Neural crest cell (in vitro differentiated cells): ENCODE measurements around the gene PARD6B. TPM values are rescaled to one million over a fixed set of nuclear protein-coding genes. Genes with fewer than 3 reads are reported as not detected.
A peak's percentile ranks its signal among the peaks of the same experiment; 100 is the strongest.

Experiments
- DNase-seq: peaks from one replicate; pipeline ENCODE4 v3.0.0; 2021; ENCODE audit warnings: low read depth, mixed read lengths, low spot score
- H3K27ac Mint-ChIP-seq: one replicate; pipeline ENCODE4 v1.8.0; 2021; ENCODE audit warnings: mild to moderate bottlenecking, mixed read lengths; ENCODE audit not compliant: unreplicated experiment
- H3K27me3 Mint-ChIP-seq: 2 replicates; pipeline ENCODE4 v1.8.0; 2021; ENCODE audit warnings: low read depth, mild to moderate bottlenecking, mixed read lengths
- H3K36me3 Mint-ChIP-seq: 2 replicates; pipeline ENCODE4 v1.8.0; 2021; ENCODE audit warnings: low read depth, mild to moderate bottlenecking, mixed read lengths
- H3K4me1 Mint-ChIP-seq: 2 replicates; pipeline ENCODE4 v1.8.0; 2021; ENCODE audit warnings: mixed read lengths
- H3K4me3 Mint-ChIP-seq: one replicate; pipeline ENCODE4 v1.8.0; 2021; ENCODE audit warnings: mild to moderate bottlenecking, mixed read lengths
- H3K9me3 Mint-ChIP-seq: 2 replicates; pipeline ENCODE4 v1.8.0; 2021; ENCODE audit warnings: mixed read lengths
- long read RNA-seq: library from polyadenylated mRNA; unstranded; transcript quantifications from one replicate; pipeline ENCODE4 v2.0.0, GENCODE V29; 2020
- total RNA-seq: library from RNA; stranded (reverse); gene quantifications from 2 replicates; pipeline ENCODE4 v1.2.1, GENCODE V29; 2021
- TF ChIP-seq, protein P1 (sequence below): fragments of 200-600 bp; sonication (generic); conservative IDR thresholded peaks from 2 replicates; pipeline ENCODE4 v1.5.0; 2021; ENCODE audit warnings: antibody characterized with exemption, mild to moderate bottlenecking

PARD6B gene, protein sequence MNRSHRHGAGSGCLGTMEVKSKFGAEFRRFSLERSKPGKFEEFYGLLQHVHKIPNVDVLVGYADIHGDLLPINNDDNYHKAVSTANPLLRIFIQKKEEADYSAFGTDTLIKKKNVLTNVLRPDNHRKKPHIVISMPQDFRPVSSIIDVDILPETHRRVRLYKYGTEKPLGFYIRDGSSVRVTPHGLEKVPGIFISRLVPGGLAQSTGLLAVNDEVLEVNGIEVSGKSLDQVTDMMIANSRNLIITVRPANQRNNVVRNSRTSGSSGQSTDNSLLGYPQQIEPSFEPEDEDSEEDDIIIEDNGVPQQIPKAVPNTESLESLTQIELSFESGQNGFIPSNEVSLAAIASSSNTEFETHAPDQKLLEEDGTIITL
- 9.5 and 9.8 TPM in 2 replicates for total RNA-seq
- long read RNA-seq, partial matches to known transcripts: 0 of 2 reads
- long read RNA-seq, other reads (novel, unspliced or antisense): 2 of 2 reads

DNA sequence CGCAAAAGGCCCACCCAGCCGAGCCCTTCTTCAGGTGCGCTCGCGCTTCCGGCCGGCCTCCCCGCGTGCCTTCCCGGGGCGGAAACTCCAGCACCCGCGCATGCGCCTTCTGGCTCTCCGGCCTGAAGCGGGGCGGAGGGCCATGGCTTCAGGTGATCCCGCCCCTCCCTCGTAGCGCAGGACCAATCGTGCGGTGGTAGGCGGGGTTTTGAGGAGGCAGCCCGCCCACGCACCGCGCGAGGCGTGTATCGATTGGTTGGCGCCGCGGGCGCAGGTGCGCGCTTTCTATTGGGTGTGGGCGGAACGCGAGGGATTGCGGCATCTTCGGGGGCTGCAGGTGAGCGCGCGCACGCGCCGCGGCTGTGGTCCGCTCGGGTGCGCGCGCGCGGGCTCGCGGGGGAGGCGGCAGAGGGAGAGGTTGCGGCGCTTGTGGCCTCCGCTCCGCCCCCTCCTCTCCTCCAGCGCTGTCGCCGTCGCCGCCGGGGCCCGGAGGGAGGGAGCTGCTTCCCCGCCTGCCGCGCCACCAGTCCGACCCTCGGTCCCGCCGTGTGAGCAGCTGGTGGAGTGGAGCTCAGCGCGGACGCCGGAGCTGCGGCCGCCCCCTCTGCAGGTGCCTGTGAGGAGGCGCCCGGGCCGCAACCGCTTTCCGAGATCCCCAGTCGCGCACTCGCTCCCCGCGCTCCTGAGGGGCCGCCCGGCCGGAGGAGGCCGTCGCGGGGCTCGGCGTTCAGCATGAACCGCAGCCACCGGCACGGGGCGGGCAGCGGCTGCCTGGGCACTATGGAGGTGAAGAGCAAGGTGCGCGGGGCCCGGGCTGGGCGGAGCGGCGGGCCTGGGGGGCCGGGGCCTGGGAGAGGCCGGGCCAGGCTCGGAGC is at the start of gene PARD6B:
Gene PARD6B (plus strand): TSS at position 526 of the 875 bp plus-strand sequence. CDS start 207 bp downstream, at position 733.
- TF ChIP-seq, protein P1, sequence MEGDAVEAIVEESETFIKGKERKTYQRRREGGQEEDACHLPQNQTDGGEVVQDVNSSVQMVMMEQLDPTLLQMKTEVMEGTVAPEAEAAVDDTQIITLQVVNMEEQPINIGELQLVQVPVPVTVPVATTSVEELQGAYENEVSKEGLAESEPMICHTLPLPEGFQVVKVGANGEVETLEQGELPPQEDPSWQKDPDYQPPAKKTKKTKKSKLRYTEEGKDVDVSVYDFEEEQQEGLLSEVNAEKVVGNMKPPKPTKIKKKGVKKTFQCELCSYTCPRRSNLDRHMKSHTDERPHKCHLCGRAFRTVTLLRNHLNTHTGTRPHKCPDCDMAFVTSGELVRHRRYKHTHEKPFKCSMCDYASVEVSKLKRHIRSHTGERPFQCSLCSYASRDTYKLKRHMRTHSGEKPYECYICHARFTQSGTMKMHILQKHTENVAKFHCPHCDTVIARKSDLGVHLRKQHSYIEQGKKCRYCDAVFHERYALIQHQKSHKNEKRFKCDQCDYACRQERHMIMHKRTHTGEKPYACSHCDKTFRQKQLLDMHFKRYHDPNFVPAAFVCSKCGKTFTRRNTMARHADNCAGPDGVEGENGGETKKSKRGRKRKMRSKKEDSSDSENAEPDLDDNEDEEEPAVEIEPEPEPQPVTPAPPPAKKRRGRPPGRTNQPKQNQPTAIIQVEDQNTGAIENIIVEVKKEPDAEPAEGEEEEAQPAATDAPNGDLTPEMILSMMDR: no peak

DNA sequence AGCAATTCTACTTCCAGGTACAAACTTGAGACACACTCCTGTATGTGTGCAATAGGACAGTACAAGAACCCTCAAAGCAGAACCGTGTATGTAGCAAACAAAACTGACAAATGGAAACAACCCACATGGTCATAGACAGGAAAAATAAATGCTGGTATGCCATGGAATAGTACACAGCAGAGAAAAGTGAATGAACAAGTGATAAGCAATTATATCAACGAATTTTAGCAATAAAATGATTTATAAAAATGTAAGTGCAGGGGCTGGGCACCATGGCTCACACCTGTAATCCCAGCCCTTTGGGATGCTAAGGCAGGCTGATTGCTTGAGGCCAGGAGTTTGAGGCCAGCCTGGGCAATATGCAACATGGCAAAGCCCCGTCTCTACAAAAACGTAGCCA is 49.3 kb upstream of the PARD6B start:
- no peak for DNase-seq
- Mint-ChIP-seq H3K4me1 (no peaks in the 10 kb centered on the region), H3K27ac (no peak overlapping the region), H3K9me3 (no peaks in the 10 kb centered on the region), H3K4me3 (no peak overlapping the region), H3K36me3 (no peaks in the 10 kb centered on the region), H3K27me3 (peaks cover 3% of the 10 kb centered on the region)
- TF ChIP-seq, protein P1: no peak

More for the DNA sequence above, at the start of gene PARD6B:
- Mint-ChIP-seq H3K27me3 (no peaks in the 10 kb centered on the region), H3K4me3 (peak within 1 kb of the TSS; percentile 94), H3K4me1 (peaks cover 25% of the 10 kb centered on the region), H3K9me3 (no peaks in the 10 kb centered on the region), H3K36me3 (no peaks in the 10 kb centered on the region), H3K27ac (peak within 1 kb of the TSS; percentile 87)
- peak; percentile 97 for DNase-seq

DNA sequence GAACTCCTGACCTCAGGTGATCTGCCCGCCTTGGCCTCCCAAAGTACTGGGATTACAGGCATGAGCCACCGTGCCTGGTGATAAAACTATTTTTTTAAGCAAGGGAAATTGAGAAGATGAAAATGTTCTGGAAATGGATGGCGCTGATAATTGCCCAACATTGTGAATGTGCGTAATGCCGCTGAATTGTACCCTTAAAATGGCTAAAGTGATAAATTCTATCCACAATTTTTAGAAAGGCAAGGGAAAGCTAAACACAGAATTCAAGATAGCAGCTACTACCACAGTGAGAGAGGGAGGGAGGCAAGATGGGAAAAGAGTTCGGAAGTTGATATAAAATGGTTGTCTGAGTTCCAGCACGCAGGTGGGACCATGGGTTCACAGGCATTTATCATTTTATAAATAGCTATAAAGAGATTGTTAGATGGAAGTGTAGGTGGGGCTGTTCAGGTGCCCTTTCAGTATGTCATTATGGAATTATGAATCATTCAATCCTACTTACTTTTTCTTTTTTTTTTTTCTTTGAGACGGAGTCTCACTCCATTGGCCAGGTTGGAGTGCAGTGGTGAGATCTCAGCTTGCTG is 48.3 kb upstream of the PARD6B start:
- Mint-ChIP-seq H3K4me3 (no peak overlapping the region), H3K27ac (no peak overlapping the region), H3K27me3 (peaks cover 6% of the 10 kb centered on the region), H3K9me3 (no peaks in the 10 kb centered on the region), H3K36me3 (no peaks in the 10 kb centered on the region), H3K4me1 (no peaks in the 10 kb centered on the region)
- DNase-seq: no peak
- TF ChIP-seq, protein P1: no peak

DNA sequence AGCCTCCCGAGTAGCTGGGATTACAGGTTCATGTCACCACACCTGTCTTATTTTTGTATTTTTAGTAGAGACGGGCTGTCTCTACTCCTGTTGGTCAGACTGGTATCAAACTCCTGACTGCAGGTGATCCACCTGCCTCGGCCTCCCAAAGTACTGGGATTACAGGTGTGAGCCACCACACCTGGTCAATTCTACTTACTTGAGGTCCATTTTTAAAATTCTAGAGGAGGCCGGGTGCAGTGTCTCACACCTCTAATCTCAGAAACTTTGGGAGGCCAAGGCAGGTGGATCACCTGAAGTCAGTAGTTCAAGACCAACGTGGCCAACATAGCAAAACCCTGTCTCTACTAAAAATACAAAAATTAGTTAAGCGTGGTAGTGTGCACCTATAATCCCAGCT is 47.8 kb upstream of the PARD6B start:
- TF ChIP-seq, protein P1: no peak
- no peak for DNase-seq
- Mint-ChIP-seq H3K4me1 (no peaks in the 10 kb centered on the region), H3K27me3 (peaks cover 8% of the 10 kb centered on the region), H3K36me3 (no peaks in the 10 kb centered on the region), H3K27ac (no peak overlapping the region), H3K9me3 (no peaks in the 10 kb centered on the region), H3K4me3 (no peak overlapping the region)

DNA sequence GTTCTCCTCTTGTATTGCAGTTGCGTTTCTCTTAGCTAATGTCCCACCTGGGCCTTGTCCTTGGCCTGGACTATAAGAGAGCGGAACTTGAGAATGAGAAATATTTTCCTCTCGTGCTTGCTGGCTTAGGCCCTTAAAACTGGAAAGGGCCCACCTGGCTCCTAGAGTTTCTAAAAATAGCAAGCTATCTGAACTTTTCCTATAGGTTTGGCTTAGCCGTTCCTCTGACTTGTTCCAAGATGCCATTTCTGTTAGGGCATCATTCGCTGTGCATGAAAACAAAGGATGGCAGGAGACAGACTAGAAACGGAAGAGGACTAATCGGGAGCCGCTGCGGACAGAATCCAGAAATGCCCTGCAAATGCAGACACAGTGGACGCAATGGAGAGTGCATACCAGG is 44.6 kb upstream of the PARD6B start:
- no peak overlapping the region for H3K27ac Mint-ChIP-seq
- H3K9me3 Mint-ChIP-seq: no peaks in the 10 kb centered on the region
- DNase-seq: no peak
- H3K36me3 Mint-ChIP-seq: no peaks in the 10 kb centered on the region
- H3K27me3 Mint-ChIP-seq: peaks cover 34% of the 10 kb centered on the region
- H3K4me1 Mint-ChIP-seq: peaks cover 22% of the 10 kb centered on the region
- TF ChIP-seq, protein P1: no peak
- no peak overlapping the region for H3K4me3 Mint-ChIP-seq
